GM12801 (cell line): Measurements from ENCODE around the gene KRT27.

Experiments
- CTCF ChIP-seq: IDR thresholded peaks from one replicate; pipeline ENCODE4 v1.5.1; 2011; ENCODE audit warnings: control low read depth; ENCODE audit not compliant: insufficient read length; ENCODE audit errors: extremely low read depth

The KRT27 gene

GRCh38 chr17:40775945-40776344 is 6.4 kb downstream of the KRT27 start:
- no peak for TF ChIP-seq CTCF

GRCh38 chr17:40772101-40772500 is 10.2 kb downstream of the KRT27 start, which contains the start of gene KRT26:
TSS of gene KRT26 (minus strand) at chr17:40772201. CDS start at chr17:40772113, 88 bp downstream.
- no peak for TF ChIP-seq CTCF

- TF ChIP-seq CTCF, result no peak
Measured at GRCh38 chr17:40765657-40766056, 16.7 kb downstream of the KRT27 start.

- TF ChIP-seq CTCF, result no peak
Measured at GRCh38 chr17:40763752-40764151, 18.6 kb downstream of the KRT27 start.

GRCh38 chr17:40760105-40761016 is 22.0 kb downstream of the KRT27 start:
- no peak for TF ChIP-seq CTCF

- no peak for TF ChIP-seq CTCF
Measured at GRCh38 chr17:40755231-40755630, 27.1 kb downstream of the KRT27 start, which contains the start of gene KRT25. TSS of gene KRT25 (minus strand) at chr17:40755331. CDS start at chr17:40755271, 60 bp downstream.

GRCh38 chr17:40753804-40754203 is 28.5 kb downstream of the KRT27 start:
- no peak for TF ChIP-seq CTCF
